HepG2 (cell line): ENCODE measurements around the gene ESPN. TPM values are rescaled to one million over a fixed set of nuclear protein-coding genes. Genes with fewer than 3 reads are reported as not detected.

Experiments used
- ATF1 ChIP-seq: IDR thresholded peaks from 2 replicates; pipeline ENCODE4 v1.6.1; 2016; ENCODE audit warnings: mild to moderate bottlenecking, control low read depth
- ATF4 ChIP-seq, 2 experiments: fragments of 450-650 bp in 1 of 2; sonication (generic) in 1 of 2; formaldehyde crosslinking; IDR thresholded peaks; 2 replicates each; pipeline versions ENCODE4 v1.5.0 to v1.8.0; 2020 to 2022; ENCODE audit warnings: mild to moderate bottlenecking in 1 of 2, missing genetic modification reagents in 1 of 2
- CHD4 ChIP-seq: fragments of 200-600 bp; sonication (generic); IDR thresholded peaks from 2 replicates; pipeline ENCODE4 v1.7.0; 2017; ENCODE audit warnings: mild to moderate bottlenecking, low read length, borderline replicate concordance
- DBP ChIP-seq: sonication (generic); formaldehyde crosslinking; IDR thresholded peaks from 2 replicates; pipeline ENCODE4 v1.4.0; 2020; ENCODE audit warnings: missing genetic modification reagents; ENCODE audit errors: not compliant biosample characterization
- FOXA1 ChIP-seq, 2 experiments: fragments of 450-650 bp in 1 of 2; sonication (generic) in 1 of 2; formaldehyde crosslinking in 1 of 2; IDR thresholded peaks; 2 replicates each; pipeline versions ENCODE4 v1.4.0 to v1.6.1; 2016 to 2020; ENCODE audit warnings: missing genetic modification reagents in 1 of 2
- FOXJ3 ChIP-seq: sonication (generic); formaldehyde crosslinking; IDR thresholded peaks from 2 replicates; pipeline ENCODE4 v1.4.0; 2020; ENCODE audit warnings: missing genetic modification reagents, mild to moderate bottlenecking, borderline replicate concordance
- HNRNPUL1 ChIP-seq: fragments of 200-400 bp; formaldehyde crosslinking; IDR thresholded peaks from 2 replicates; pipeline ENCODE4 v1.6.1; 2017; ENCODE audit warnings: low read depth, mild to moderate bottlenecking, low read length, moderate library complexity
- IRF2 ChIP-seq: IDR thresholded peaks from 2 replicates; pipeline ENCODE4 v1.6.1; 2018; ENCODE audit warnings: missing genetic modification reagents, missing compliant biosample characterization
- KAT8 ChIP-seq: IDR thresholded peaks from 2 replicates; pipeline ENCODE4 v1.6.1; 2016; ENCODE audit warnings: missing genetic modification reagents, missing compliant biosample characterization
- PHF8 ChIP-seq: sonication (generic); formaldehyde crosslinking; IDR thresholded peaks from 2 replicates; pipeline ENCODE4 v1.5.0; 2020; ENCODE audit warnings: missing genetic modification reagents
- SETDB1 ChIP-seq: sonication (generic); formaldehyde crosslinking; IDR thresholded peaks from 2 replicates; pipeline ENCODE4 v1.5.1; 2020; ENCODE audit warnings: missing genetic modification reagents, mild to moderate bottlenecking, borderline replicate concordance
- ZFP36L2 ChIP-seq: sonication (generic); formaldehyde crosslinking; IDR thresholded peaks from 2 replicates; pipeline ENCODE4 v1.4.0; 2020; ENCODE audit warnings: missing genetic modification reagents
- ZFP91 ChIP-seq: sonication (generic); formaldehyde crosslinking; IDR thresholded peaks from 2 replicates; pipeline ENCODE4 v1.9.0; 2022; ENCODE audit warnings: missing genetic modification reagents, mild to moderate bottlenecking, borderline replicate concordance
- ZNF274 ChIP-seq: sonication (generic); formaldehyde crosslinking; IDR thresholded peaks from 2 replicates; pipeline ENCODE4 v1.5.1; 2020; ENCODE audit warnings: mild to moderate bottlenecking, missing genetic modification reagents
- ZNF318 ChIP-seq: sonication (generic); formaldehyde crosslinking; IDR thresholded peaks from 2 replicates; pipeline ENCODE4 v1.4.0; 2020; ENCODE audit warnings: mild to moderate bottlenecking, missing genetic modification reagents
- ZNF34 ChIP-seq: sonication (generic); formaldehyde crosslinking; IDR thresholded peaks from 2 replicates; pipeline ENCODE4 v1.4.0; 2020; ENCODE audit warnings: mild to moderate bottlenecking, missing genetic modification reagents, borderline replicate concordance
- ZNF432 ChIP-seq: sonication (generic); formaldehyde crosslinking; IDR thresholded peaks from 2 replicates; pipeline ENCODE4 v1.5.0; 2020; ENCODE audit warnings: missing genetic modification reagents, mild to moderate bottlenecking, borderline replicate concordance
- ZNF557 ChIP-seq: sonication (generic); formaldehyde crosslinking; IDR thresholded peaks from 2 replicates; pipeline ENCODE4 v1.4.0; 2020; ENCODE audit warnings: missing genetic modification reagents
- ZSCAN25 ChIP-seq: sonication (generic); formaldehyde crosslinking; IDR thresholded peaks from 2 replicates; pipeline ENCODE4 v1.8.0; 2022; ENCODE audit warnings: mild to moderate bottlenecking, missing genetic modification reagents
- polyA plus RNA-seq, 8 experiments: library from polyadenylated mRNA; depleted of rRNA in 3 of 8; stranded (reverse) in 7 of 8; unstranded in 1 of 8; fragments of >200 nt; fragmentation: Illumina TruSeq in 4 of 8; extraction: Trizol in 4 of 8; gene quantifications; 2 replicates each; pipeline versions ENCODE4 v1.2.1 to v1.2.3, GENCODE V29; 2011 to 2016; ENCODE audit warnings: low read depth in 4 of 8, missing spikeins in 1 of 8, mixed read lengths in 1 of 8; ENCODE audit not compliant: insufficient read depth in 1 of 8
- total RNA-seq, 5 experiments: library from RNA; depleted of rRNA; stranded (reverse); fragments of >200 nt; fragmentation: Illumina TruSeq; extraction: Trizol; gene quantifications; 2 replicates each; pipeline ENCODE4 v1.2.3, GENCODE V29; 2016; ENCODE audit warnings: low read depth in 1 of 5

ESPN gene
- total and polyA plus RNA-seq, 2 of the 13 experiments (the other 11 are each of a cell fraction or from before 2014, with no cell fraction given) = 48.6 to 54.2 TPM

- TF ChIP-seq ATF4 (CRISPR knock-in tag; IDR thresholded peaks at IDR 0.05) (peak in 1 of 2 experiments; percentile 42; a peak in 1 of 4 replicates), FOXA1 (IDR thresholded peaks at IDR 0.05) (no peak), FOXA1 (CRISPR knock-in tag; IDR thresholded peaks at IDR 0.05) (no peak), HNRNPUL1 (no peak), KAT8 (CRISPR knock-in tag) (no peak), IRF2 (CRISPR knock-in tag) (0 out of 2 replicates have a peak, but pooled peaks have one; percentile 33), ZNF34 (CRISPR knock-in tag) (0 out of 2 replicates have a peak, but pooled peaks have one; percentile 41), ZSCAN25 (CRISPR knock-in tag) (peak; percentile 90), ZNF318 (CRISPR knock-in tag) (no peak), FOXJ3 (CRISPR knock-in tag) (no peak), ZFP36L2 (CRISPR knock-in tag) (no peak), PHF8 (CRISPR knock-in tag) (no peak; the same call in 1 of the 2 replicates), ATF1 (CRISPR knock-in tag) (no peak), CHD4 (peak; percentile 78; the same call in 1 of the 2 replicates), ZNF557 (CRISPR knock-in tag) (0 out of 2 replicates have a peak, but pooled peaks have one; percentile 26), DBP (CRISPR knock-in tag) (no peak), ZNF274 (CRISPR knock-in tag) (0 out of 2 replicates have a peak, but pooled peaks have one; percentile 26), ZNF432 (CRISPR knock-in tag) (no peak), SETDB1 (CRISPR knock-in tag) (no peak), ZFP91 (CRISPR knock-in tag) (no peak; the same call in 1 of the 2 replicates)
These were observed 26.4 kb downstream of the ESPN start (continued) for GRCh38 chr1:6450943-6451373.
